Measurements from ENCODE around the gene C1S.
A peak's percentile ranks its signal among the peaks of the same experiment; 100 is the strongest.

The C1S gene

GRCh38 chr12:7073946-7074345, 13.4 kb downstream of the C1S start:
- H3K4me3 Mint-ChIP-seq: no peak overlapping the region
- H3K27ac Mint-ChIP-seq: no peak overlapping the region
- H3K9me3 Mint-ChIP-seq: no peaks in the 10 kb centered on the region
- H3K36me3 Mint-ChIP-seq (ENCODE audit: low read depth): no peaks in the 10 kb centered on the region
- H3K4me1 Mint-ChIP-seq (ENCODE audit: low read depth): peaks cover 3% of the 10 kb centered on the region
- peaks cover 9% of the 10 kb centered on the region for H3K27me3 Mint-ChIP-seq (ENCODE audit: low read depth)
- no peak for DNase-seq (ENCODE audit: low spot score)

DNA sequence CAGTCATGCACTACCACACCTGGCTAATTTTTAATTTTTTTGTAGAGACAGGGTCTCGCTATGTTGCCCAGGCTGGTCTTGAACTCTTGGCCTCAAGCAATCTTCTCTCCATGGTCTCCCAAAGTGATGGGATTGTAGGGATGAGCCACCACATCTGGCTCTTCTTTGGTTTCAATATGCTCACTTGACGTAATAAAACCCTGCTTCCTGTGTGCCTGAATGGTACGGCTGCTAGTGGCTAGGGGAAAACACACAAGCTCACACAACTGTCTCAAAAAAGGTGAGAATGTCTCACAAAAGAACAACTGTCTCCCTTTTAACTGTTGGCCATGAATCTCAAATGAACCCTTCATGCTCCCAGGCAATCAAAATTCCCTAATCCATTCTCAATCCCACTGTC, 15.0 kb downstream of the C1S start:
- Mint-ChIP-seq H3K27ac (no peak overlapping the region), H3K9me3 (no peaks in the 10 kb centered on the region), H3K4me3 (no peak overlapping the region), H3K27me3 (ENCODE audit: low read depth) (peaks cover 10% of the 10 kb centered on the region), H3K4me1 (ENCODE audit: low read depth) (peaks cover 3% of the 10 kb centered on the region), H3K36me3 (ENCODE audit: low read depth) (no peaks in the 10 kb centered on the region)
- no peak for DNase-seq (ENCODE audit: low spot score)

DNA sequence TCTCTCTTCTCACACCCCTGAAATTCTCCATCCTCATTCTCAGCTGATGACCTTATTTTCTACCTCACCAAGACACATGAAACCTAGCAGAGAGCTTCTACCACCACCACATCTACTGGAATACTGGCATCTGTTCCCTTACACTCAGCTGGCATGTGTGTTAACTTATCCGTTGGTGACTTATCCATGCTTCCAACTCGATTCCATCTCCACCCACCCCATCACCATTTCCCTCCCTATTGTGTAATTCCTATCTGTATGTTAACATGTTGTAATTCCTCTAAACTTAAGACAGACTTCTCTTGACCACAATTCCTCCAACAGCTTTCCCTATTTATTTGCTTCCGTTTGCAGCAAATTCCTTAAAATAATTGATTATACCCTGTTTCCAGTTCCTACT, 15.4 kb downstream of the C1S start:
- Mint-ChIP-seq H3K27me3 (ENCODE audit: low read depth) (peaks cover 10% of the 10 kb centered on the region), H3K4me3 (no peak overlapping the region), H3K27ac (no peak overlapping the region), H3K4me1 (ENCODE audit: low read depth) (peaks cover 3% of the 10 kb centered on the region), H3K9me3 (no peaks in the 10 kb centered on the region), H3K36me3 (ENCODE audit: low read depth) (no peaks in the 10 kb centered on the region)
- no peak for DNase-seq (ENCODE audit: low spot score)

DNA sequence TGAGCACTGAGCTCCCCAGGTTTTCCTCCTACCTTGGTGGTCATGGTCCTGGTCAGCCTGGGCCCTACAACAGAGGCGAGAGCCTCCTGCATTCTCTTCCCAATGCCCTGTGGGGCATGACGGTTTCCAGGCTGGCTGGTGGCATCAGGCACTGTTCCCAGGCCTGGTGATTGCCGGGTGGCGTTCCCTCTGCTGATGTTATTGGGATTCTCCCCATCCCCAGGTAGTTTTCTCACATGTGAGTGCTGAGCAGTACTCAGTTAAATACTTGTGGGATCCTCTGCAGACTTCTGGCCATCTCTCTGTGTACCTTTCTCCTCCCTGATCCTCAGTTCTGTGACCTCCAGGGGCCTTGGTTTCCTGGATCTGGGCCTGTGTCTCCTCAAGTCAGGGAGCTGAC, 16.0 kb downstream of the C1S start:
- H3K27ac Mint-ChIP-seq: no peak overlapping the region
- no peaks in the 10 kb centered on the region for H3K36me3 Mint-ChIP-seq (ENCODE audit: low read depth)
- no peaks in the 10 kb centered on the region for H3K9me3 Mint-ChIP-seq
- H3K27me3 Mint-ChIP-seq (ENCODE audit: low read depth): peaks cover 10% of the 10 kb centered on the region
- peaks cover 3% of the 10 kb centered on the region for H3K4me1 Mint-ChIP-seq (ENCODE audit: low read depth)
- H3K4me3 Mint-ChIP-seq: no peak overlapping the region
- DNase-seq (ENCODE audit: low spot score): no peak

DNA sequence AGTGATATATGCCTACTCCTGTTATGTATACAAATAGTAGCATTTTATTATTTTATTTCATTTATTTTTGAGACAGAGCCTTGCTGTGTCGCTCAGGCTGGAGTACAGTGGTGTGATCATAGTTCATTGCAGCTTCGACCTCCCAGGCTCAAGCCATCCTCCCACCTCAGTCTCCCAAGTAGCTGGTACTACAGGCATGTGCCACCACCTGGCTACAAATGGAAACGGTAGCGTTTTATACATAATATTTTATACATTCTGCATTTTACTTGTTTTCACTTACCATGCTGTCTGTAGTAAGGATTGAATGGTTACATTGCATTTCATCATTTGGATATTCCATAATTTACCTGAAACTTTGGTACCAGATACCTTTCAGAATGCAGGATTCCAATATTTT, 17.6 kb downstream of the C1S start:
- Mint-ChIP-seq H3K4me3 (no peak overlapping the region), H3K4me1 (ENCODE audit: low read depth) (peaks cover 3% of the 10 kb centered on the region), H3K27ac (no peak overlapping the region), H3K9me3 (peaks cover 2% of the 10 kb centered on the region), H3K27me3 (ENCODE audit: low read depth) (peaks cover 7% of the 10 kb centered on the region), H3K36me3 (ENCODE audit: low read depth) (peaks cover 2% of the 10 kb centered on the region)
- no peak for DNase-seq (ENCODE audit: low spot score)

DNA sequence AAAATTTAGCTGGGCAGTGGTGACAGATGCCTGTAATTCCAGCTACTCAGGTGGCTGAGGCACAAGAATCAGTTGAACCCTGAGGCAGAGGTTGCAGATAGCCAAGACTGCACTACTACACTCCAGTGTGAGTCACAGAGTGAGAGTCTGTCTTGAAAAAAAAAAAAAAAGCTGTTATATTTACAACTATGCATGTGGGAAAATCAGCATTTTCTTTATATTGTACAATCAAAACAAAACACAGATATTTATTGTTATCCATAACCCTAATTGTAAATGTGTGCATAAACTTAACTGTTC, 19.3 kb downstream of the C1S start:
- H3K27ac Mint-ChIP-seq: no peak overlapping the region
- peaks cover 5% of the 10 kb centered on the region for H3K27me3 Mint-ChIP-seq (ENCODE audit: low read depth)
- peaks cover 4% of the 10 kb centered on the region for H3K36me3 Mint-ChIP-seq (ENCODE audit: low read depth)
- peaks cover 3% of the 10 kb centered on the region for H3K4me1 Mint-ChIP-seq (ENCODE audit: low read depth)
- H3K9me3 Mint-ChIP-seq: peaks cover 5% of the 10 kb centered on the region
- DNase-seq (ENCODE audit: low spot score): no peak
- no peak overlapping the region for H3K4me3 Mint-ChIP-seq

GRCh38 chr12:7081037-7081436, 20.5 kb downstream of the C1S start:
- Mint-ChIP-seq H3K36me3 (ENCODE audit: low read depth) (peaks cover 4% of the 10 kb centered on the region), H3K27me3 (ENCODE audit: low read depth) (peaks cover 2% of the 10 kb centered on the region)

DNA sequence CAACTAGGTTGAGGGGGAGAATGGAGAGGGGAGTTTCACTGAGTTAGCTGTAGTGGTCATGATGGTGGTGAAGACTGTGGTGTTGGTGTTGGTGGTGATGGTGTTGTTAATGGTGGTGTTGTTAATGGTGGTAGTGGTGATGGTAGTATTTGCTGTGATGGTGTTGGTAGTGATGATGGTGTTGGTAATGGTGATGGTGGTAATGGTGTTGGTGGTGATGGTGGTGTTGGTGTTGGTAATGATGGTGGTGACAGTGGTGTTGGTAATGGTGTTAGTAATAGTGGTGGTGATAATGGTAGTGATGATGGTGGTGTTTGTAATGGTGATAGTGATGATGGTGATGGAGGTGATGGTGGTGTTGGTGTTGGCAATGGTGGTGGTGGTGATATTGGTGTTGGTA, 22.6 kb downstream of the C1S start:
- H3K27ac Mint-ChIP-seq: no peak overlapping the region
- H3K27me3 Mint-ChIP-seq (ENCODE audit: low read depth): peaks cover 2% of the 10 kb centered on the region
- no peak overlapping the region for H3K4me3 Mint-ChIP-seq
- H3K9me3 Mint-ChIP-seq: peaks cover 5% of the 10 kb centered on the region
- H3K4me1 Mint-ChIP-seq (ENCODE audit: low read depth): no peaks in the 10 kb centered on the region
- peaks cover 4% of the 10 kb centered on the region for H3K36me3 Mint-ChIP-seq (ENCODE audit: low read depth)
- DNase-seq (ENCODE audit: low spot score): no peak

More at GRCh38 chr12:7081037-7081436, 20.5 kb downstream of the C1S start:
- no peak overlapping the region for H3K27ac Mint-ChIP-seq
- H3K9me3 Mint-ChIP-seq: peaks cover 5% of the 10 kb centered on the region
- H3K4me1 Mint-ChIP-seq (ENCODE audit: low read depth): no peaks in the 10 kb centered on the region
- DNase-seq (ENCODE audit: low spot score): no peak
- no peak overlapping the region for H3K4me3 Mint-ChIP-seq

DNA sequence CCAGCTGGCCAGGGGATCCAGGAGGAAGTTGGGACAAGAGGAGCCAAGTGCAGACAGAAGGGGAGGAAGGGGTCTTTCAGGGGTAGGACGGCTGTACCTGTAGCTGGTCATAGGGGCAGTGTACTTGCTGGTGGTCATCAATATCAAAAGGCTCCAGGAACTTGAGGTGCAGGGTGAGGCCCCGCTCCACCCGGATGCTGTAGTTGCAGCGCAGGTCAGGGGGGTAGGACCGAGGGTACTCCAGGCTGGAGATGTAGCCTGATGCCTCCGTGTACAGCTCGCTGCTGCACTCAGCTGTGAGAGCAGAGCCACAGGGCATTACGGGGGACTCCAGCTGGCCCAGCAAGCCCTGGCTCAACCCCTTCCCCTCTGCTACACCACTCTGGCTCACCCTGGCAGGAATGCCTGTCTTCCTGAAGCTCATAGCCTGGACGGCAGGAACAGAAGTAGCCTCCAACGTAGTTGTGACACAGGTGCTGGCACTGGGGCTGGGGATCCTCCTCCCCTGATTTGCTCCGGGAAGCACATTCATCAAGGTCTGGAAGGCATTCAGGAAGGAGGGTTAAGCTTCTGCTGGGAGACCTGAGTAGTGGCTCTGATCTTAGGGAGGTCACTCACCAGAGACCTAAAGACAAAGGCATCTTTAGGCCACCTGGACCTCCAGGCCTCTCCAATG, 28.8 kb downstream of the C1S start:
- H3K36me3 Mint-ChIP-seq (ENCODE audit: low read depth): no peaks in the 10 kb centered on the region
- H3K4me3 Mint-ChIP-seq: no peak overlapping the region
- H3K4me1 Mint-ChIP-seq (ENCODE audit: low read depth): peaks cover 7% of the 10 kb centered on the region
- no peak for DNase-seq (ENCODE audit: low spot score)
- peaks cover 3% of the 10 kb centered on the region for H3K27me3 Mint-ChIP-seq (ENCODE audit: low read depth)
- no peak overlapping the region for H3K27ac Mint-ChIP-seq
- no peaks in the 10 kb centered on the region for H3K9me3 Mint-ChIP-seq

DNA sequence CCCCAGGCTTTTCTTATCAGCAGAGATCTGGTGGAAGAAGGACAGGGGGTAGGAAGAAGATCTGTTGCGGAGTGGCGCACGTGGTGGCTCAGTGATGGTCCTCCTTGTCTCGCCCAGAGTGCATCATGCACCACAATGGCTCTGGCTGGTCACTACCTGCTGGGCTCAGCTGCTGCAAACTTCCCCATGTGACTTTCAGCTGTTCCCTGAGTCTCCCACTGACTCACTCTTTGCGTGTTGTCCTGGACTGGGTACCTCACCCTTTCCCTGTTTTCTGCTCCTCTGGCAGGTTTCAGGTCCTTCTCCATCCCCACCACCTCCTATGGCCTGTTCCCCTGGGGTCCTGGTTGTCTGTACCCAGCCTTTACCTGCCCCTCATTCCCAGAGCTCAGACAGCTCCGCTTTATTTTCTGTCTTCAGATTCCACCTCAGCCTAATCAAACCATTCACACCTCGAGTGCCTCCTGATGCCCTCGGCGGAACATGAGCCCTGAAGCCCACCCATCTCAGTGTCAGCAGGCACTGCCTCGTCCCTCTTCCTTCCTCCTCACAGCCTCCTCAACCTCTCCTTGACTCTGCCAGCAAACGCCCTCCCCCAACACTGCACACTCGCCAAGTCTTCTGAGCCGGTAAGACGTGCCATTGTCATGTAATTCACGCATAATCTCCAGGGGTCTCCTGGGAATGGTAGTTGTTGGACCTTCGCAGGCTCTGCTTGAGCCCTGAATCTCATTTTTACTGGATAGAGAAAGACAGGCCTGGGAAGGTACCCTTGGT, 29.9 kb downstream of the C1S start:
- Mint-ChIP-seq H3K27ac (no peak overlapping the region), H3K9me3 (no peaks in the 10 kb centered on the region), H3K36me3 (ENCODE audit: low read depth) (no peaks in the 10 kb centered on the region), H3K4me3 (no peak overlapping the region), H3K27me3 (ENCODE audit: low read depth) (peaks cover 3% of the 10 kb centered on the region), H3K4me1 (ENCODE audit: low read depth) (peaks cover 7% of the 10 kb centered on the region)
- no peak for DNase-seq (ENCODE audit: low spot score)

DNA sequence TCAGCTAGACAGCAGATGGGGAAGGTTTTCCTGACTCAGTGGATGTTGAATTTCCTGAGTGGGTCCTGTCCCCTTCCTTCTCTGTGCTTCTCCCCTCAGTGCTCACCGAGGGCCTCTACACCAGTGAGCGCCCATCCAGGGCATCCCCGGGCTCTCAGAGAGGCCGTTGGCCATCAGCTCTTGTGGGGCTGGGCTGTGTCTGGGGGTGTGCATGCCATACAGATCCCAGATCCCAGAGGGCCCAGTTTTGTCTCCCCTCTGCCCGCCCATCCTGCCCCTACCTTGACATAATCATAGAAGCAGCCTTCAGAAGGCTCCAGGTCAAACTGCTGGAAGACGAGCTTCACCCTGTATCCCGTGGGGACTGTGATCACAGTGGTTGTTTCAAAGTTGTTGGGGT, 30.7 kb downstream of the C1S start:
- peak overlapping the region; percentile 20 for H3K27ac Mint-ChIP-seq
- H3K27me3 Mint-ChIP-seq (ENCODE audit: low read depth): peaks cover 3% of the 10 kb centered on the region
- H3K4me1 Mint-ChIP-seq (ENCODE audit: low read depth): peaks cover 7% of the 10 kb centered on the region
- no peak overlapping the region for H3K4me3 Mint-ChIP-seq
- DNase-seq (ENCODE audit: low spot score): no peak
- no peaks in the 10 kb centered on the region for H3K36me3 Mint-ChIP-seq (ENCODE audit: low read depth)
- H3K9me3 Mint-ChIP-seq: no peaks in the 10 kb centered on the region

GRCh38 chr12:7091660-7092228, 31.2 kb downstream of the C1S start:
- H3K36me3 Mint-ChIP-seq (ENCODE audit: low read depth): peaks cover 1% of the 10 kb centered on the region

GRCh38 chr12:7092229-7092985, 31.9 kb downstream of the C1S start, which contains the start of gene C1R:
C1R (minus strand) TSS chr12:7092445; CDS start chr12:7092388, 57 bp downstream.
- peak within 1 kb of the TSS; percentile 86 for H3K4me3 Mint-ChIP-seq
- H3K9me3 Mint-ChIP-seq: no peaks in the 10 kb centered on the region
- H3K36me3 Mint-ChIP-seq (ENCODE audit: low read depth): peaks cover 2% of the 10 kb centered on the region
- DNase-seq (ENCODE audit: low spot score): peak; percentile 43
- peaks cover 7% of the 10 kb centered on the region for H3K4me1 Mint-ChIP-seq (ENCODE audit: low read depth)
- peaks cover 3% of the 10 kb centered on the region for H3K27me3 Mint-ChIP-seq (ENCODE audit: low read depth)
- H3K27ac Mint-ChIP-seq: peak within 1 kb of the TSS; percentile 70

More at GRCh38 chr12:7091660-7092228, 31.2 kb downstream of the C1S start:
- Mint-ChIP-seq H3K9me3 (no peaks in the 10 kb centered on the region), H3K27me3 (ENCODE audit: low read depth) (peaks cover 3% of the 10 kb centered on the region), H3K4me1 (ENCODE audit: low read depth) (peaks cover 7% of the 10 kb centered on the region), H3K27ac (peak overlapping the region; percentile 70), H3K4me3 (peak overlapping the region; percentile 86)
- no peak for DNase-seq (ENCODE audit: low spot score)

- Mint-ChIP-seq H3K27me3 (ENCODE audit: low read depth) (peaks cover 3% of the 10 kb centered on the region), H3K27ac (no peak overlapping the region), H3K4me1 (ENCODE audit: low read depth) (peaks cover 7% of the 10 kb centered on the region), H3K9me3 (no peaks in the 10 kb centered on the region), H3K36me3 (ENCODE audit: low read depth) (peaks cover 4% of the 10 kb centered on the region), H3K4me3 (peak overlapping the region; percentile 86)
- DNase-seq (ENCODE audit: low spot score): no peak
Measured at GRCh38 chr12:7092986-7093460, 32.5 kb downstream of the C1S start.
